Stimulated activated CD4-positive, alpha-beta T cell treated with anti-CD3 and anti-CD28 coated beads, Interleukin-4, amount 100 ng/mL, for 4 hours (primary cell): ENCODE data around the gene TMEM175.
A peak's percentile ranks its signal among the peaks of the same experiment; 100 is the strongest.
"Not testable (repeated sequence)": the region's sequence is repeated elsewhere in the genome, so short reads cannot be mapped to it uniquely, and the experiment has no call there.

Experiments used
- DNase-seq, 2 experiments: peaks; one replicate each; pipeline ENCODE4 v3.0.0-alpha.2; 2020

TMEM175 gene

DNA sequence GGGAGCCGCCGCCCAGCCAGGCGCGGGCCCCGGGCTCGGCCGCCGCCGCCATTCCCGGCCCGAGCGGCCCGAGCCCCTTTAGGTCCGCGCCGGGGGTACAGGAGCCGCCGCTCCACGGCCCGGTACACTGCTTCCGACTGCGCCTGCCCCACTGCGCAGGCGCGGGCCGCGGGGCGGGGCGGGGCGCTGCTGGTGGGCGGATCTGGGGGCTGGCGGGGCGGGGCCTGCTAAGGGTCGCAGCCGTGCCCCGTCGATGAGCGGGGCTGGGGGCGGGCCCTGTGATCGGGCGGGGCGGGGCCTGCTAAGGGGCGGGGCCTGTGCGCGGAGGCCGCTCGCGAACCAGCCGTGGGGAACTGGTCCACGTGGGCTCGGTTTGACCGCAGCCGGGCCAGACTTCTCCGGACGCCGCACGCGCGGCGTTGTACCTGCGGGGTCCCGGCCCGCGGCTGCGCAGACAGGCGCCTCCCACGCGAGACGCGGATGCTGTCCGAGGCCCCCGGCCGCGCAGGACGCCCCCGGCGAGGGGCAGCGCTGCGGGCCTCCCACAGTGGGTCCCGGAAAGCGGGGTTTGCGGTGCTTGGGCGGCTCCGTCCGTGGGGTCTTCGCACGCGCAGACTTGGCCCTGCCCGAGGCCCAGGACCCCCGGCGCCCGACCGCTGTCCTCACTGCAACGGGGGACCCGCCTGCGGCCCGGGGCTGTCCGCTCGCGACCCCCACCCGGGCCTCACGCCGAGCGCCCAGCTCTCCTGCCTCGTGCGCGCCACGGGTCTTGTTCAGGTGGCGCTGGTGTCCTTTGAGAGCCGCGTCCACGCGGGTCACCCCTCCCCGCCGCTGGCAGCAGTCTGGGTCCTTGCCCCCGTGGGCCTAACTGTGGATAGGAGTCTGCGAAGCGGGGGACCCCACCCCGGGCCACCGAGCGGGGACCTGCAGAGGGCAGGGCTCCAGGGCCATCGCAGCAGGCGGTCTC is 41.5 kb downstream of the TMEM175 start, which contains the start of gene DGKQ:
DGKQ (minus strand) TSS at position 139 of the 967 bp plus-strand sequence; CDS start at position 52, 87 bp downstream.
- DNase-seq = peak; percentile 85 to 90

DNA sequence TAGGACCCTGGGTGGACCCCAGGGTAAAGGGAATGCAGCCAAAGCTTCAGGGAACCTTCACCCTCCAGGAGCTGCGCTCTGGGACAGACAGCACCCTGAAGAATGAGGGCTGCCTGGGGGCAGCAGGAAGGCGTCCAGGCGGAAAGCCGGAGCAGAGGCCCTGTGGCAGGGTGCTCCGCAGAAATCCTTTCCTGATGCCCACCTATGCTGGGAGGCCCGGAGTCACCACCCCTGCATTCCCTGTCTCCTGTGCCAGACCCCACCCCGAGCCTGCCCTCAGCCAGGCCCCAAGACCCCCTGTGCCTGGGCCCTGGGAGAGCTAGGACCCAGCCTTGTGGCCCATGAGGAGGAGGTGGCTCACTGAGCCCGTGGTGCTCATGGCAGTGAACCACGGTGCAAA is 42.4 kb downstream of the TMEM175 start:
- no peak for DNase-seq

DNA sequence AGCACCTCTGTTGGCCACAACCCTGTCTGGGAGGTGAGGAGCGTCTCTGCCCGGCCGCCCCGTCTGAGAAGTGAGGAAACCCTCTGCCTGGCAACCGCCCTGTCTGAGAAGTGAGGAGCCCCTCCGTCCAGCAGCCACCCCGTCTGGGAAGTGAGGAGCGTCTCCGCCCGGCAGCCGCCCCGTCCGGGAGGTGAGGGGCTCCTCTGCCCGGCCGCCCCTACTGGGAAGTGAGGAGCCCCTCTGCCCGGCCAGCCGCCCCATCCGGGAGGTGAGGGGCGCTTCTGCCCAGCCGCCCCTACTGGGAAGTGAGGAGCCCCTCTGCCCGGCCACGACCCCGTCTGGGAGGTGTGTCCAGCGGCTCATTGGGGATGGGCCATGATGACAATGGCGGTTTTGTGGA is 43.8 kb downstream of the TMEM175 start:
- not testable (repeated sequence) for DNase-seq

DNA sequence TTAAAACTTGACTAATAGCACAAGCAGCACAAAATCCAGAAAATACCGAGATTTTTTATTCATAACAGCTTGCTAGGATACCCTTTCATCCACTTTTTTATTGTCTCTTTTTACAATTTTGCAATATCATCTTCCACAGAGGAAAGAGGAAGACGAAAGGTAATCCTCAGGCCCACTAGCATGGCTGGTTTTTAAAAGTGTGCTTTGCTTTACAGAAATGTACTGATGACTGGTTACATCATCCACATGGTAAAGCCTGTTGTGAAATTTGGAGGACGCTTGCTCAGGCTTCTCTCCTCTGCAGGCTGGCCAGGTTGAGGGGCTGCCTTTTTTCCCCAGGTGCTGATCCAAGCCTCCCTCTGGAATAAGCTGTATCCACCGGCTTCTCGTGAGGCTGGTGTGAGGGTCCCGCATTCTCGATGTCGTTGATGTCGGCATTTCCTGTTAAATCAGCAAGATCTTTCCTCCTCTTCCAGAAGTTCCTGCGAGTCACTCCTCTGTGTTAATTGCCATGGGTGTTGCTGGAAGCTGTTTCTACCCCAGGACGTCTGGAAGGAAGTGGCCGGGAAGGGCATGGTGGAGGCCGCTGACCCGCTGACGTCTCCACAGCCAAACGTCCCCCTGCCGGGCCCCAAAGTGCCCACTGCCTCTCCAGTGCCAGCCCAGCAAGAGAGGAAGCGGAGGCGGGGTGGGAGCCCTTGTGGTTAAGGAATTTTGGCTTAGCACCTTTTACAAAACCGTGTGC is 46.9 kb downstream of the TMEM175 start:
- no peak for DNase-seq

DNA sequence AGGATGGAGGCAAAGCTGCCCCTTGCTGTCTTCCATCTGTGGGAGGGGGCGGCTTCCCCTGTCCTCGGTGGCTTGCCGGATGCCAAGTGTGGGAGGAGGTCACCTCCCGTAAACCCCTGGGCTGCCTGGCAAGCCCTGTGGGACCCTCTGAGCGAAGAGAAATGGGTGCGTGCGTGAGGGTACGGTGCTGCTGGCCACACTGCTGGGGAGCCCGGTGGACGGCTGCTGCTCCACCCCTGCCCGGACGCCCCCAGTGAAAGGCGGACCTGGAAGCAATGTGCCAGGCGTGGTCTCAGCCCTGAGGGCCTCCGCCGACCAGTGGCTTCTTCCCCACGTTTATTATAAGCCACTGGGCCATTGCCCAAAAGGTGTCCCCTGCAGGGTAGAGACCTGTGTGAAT is 50.0 kb downstream of the TMEM175 start:
- no peak for DNase-seq

DNA sequence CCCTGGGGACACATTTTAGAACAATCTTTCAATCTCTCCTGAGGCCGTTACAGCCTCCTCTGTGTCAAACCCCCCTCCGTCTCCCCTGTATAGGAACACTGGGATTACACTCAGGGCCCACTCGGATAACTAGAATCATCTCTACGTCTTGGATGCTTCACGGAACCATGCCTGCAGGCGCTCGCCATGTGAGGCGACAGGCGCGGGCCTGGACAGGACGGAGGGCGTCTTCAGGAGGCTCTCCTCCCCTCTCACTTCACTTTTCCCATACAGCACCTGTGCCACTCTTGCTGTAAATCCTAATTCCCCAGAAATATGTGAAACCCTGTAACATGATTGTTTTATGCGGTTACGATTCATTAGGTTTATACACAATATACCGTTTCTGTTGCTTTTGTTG is 50.6 kb downstream of the TMEM175 start:
- DNase-seq = no peak

DNA sequence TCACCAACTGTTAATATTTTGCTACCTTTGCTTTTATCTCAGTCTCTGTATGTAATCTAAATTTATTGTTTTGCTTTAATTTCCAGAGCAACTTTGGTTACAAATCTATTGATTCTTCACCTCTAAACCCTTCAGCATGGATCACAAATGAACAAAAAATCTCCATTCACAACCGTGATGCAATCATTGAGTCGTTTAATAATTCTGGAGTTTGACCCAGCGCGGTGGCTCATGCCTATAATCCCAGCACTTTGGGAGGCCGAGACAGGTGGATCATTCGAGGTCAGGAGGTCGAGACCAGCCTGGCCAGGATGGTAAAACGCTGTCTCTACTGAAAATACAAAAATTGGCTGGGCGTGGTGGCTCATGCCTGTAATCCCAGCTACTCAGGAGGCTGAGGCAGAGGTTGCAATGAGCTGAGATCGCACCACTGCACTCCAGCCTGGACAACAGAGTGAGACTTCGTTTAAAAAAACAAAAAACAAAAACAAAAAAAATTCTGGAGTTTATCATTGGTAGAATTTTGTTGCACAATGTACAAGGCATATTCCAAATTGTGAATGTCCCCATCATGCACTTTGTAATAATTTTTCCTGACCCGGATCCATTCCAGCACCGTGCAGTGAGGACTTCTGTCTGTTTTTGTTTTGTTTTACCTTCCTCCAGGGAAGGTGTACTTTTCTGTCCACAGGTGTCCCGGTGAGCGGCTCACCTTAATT is 52.2 kb downstream of the TMEM175 start:
- no peak for DNase-seq

DNA sequence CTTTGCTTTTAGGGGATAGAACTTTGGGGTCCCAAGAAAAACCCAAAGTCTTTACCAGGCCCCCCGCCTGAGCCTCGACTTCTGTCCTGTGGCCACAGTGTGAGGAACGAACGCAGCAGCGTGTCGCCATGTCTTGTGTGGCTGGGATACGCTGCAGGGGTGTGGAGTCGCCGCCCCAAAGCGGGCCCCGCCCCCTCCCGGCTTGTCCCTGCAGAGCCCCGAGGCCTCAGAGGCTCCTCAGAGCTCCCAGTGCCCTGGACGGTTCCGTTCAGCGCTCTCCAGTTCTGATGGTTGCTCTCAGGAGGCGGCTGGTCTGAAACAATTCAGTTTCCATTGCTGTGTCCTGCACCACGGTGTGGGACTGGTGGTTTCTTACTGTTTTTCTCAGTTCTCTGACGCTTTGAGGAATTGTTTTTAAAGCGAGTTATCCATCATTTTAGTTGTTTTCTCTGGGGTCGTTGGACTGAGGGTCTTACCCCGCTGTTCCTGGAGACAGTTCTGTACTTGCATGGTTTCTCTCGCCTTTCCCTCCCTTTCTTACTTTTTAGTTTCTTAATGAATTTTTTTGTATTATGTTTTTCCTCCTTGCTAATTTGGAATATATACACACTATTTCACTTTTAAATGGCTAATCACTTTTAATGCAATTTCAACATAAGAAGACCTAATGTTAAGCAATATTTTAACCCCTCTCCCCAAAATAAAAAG is 53.0 kb downstream of the TMEM175 start:
- DNase-seq = peak; percentile 69 to 78

DNA sequence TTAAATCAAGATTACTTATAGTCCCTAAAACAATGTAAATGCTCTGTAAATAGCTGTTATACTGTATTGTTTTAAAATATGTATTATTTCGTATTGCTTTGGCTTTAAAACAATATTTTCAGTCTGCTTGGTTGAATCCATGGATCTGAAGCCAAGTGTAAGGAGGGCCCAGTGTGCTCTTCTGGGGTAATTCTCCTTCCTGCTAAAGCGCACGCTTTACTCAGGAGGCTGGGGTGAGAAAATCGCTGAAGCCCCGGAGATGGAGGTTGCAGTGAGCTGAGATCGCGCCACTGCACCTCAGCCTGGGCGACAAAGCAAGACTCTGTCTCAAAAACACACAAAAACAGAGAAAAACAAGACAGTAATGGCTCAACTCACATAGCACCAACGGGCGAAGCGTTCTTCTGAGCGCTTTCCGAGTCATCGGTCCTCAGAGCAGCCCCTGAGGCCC is 54.2 kb downstream of the TMEM175 start:
- DNase-seq = no peak

DNA sequence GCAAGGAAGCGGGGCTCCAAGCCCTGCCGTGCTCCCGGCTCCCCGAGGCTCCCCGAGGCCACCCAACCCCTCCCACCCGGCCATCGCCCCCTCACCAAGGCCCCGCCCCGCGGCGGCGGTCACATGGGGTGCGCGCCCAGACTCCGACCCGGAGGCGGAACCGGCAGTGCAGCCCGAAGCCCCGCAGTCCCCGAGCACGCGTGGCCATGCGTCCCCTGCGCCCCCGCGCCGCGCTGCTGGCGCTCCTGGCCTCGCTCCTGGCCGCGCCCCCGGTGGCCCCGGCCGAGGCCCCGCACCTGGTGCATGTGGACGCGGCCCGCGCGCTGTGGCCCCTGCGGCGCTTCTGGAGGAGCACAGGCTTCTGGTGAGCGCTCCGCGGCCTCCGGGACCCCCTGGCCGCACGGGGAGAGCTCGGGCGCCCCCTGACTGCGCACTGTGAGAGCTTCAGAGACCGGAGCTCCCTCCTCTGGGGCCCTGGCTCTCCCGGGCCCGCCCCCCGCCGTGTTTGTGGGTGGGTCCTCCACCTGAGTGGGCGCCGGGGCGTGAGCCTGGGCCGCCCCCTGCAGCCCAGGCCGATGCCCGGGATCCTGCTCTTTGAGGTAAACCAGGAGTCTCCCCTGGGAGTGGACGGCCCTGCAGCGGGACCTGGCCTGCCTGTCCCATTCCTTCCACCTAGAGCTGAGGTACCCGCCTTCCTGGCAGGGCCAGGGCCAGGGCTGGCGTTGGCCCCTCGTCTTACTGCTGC is 54.8 kb downstream of the TMEM175 start, which contains the start of gene IDUA:
IDUA (plus strand) TSS at position 166 of the 745 bp plus-strand sequence; CDS start at position 207, 41 bp downstream.
- peak; percentile 86 to 88 for DNase-seq

DNA sequence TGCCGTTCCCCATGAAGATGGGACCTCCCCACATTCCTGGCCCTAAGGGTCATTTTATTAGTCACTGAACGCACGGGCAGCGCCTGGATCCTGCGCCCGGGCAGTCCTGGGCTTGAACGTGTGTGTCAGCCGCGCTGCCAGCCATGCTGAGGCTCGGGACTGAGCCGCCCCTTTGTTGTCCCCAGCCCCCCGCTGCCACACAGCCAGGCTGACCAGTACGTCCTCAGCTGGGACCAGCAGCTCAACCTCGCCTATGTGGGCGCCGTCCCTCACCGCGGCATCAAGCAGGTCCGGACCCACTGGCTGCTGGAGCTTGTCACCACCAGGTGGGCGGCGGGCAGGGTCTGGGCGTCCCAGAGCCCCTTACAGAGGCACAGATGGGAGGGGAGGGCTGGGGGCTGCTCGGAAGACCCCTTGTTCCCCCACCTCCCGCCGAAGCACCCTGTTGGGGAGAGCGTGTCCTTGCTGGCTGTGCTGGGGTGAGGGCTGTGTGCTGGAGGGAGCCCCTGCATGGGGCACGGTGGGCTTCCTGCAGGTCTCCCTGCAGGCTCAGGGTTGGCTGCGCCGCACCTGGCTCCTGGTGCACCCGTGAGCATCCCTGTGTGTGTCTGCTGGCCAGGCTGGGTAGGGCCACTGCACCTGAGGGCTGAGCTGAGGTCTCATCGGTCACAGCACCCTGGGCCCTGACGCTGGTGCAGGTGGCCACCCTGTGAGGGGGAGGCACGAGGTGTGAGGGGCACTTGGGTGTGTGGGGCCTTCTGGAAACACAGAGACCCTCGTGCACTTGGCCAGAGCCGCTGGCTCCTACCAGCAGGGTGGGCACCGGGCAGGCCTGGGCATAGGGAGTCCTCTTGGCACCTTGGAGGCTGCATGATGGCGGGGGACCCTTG is 55.6 kb downstream of the TMEM175 start:
- no peak for DNase-seq

DNA sequence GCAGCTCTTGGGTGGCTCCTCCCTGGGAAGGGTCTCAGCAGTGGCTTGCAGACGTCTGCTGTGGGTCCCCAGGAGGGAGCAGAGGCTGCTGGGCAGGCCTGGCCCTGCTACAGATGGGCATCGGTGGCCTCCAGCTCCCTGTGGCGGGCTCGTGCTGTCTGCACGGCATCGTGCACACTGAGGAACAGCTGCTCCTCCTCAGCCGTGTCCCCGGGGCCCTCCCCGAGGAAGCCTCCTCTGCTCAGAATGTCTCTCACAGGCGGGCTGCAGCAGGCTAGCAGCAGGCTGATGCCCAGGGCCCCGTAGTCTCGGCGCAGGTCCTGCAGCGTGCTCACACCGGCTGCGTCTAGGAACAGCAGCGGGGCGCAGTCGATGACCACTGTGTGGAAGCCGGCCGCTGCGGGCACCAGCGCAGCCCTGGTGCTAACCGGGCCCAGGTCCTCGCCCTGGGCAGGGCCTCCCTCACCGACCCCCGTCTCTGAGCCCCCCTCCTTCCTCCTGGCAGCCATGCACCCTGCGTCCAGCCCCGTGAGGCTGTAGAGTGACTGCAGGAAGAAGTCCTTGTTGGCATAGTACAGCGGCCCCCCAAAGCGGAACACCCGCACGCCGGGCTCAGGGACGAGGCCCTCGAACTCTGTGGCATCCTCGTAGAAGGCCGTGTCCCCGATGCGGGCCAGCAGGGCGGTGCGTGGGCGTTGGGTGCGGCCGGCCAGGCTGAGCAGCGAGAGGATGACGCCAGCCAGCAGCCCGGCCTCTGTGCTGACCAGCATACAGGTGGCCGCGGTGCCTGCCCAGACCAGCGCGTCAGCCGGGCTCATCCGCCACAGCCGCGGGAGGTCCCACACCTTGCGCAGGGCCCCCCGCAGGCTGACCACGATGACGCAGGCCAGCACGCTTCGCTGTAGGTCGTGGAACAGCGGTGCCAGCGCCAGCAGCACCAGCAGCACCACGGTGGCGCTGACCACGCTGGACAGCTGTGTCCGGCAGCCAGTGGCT is 56.8 kb downstream of the TMEM175 start:
- no peak for DNase-seq

DNA sequence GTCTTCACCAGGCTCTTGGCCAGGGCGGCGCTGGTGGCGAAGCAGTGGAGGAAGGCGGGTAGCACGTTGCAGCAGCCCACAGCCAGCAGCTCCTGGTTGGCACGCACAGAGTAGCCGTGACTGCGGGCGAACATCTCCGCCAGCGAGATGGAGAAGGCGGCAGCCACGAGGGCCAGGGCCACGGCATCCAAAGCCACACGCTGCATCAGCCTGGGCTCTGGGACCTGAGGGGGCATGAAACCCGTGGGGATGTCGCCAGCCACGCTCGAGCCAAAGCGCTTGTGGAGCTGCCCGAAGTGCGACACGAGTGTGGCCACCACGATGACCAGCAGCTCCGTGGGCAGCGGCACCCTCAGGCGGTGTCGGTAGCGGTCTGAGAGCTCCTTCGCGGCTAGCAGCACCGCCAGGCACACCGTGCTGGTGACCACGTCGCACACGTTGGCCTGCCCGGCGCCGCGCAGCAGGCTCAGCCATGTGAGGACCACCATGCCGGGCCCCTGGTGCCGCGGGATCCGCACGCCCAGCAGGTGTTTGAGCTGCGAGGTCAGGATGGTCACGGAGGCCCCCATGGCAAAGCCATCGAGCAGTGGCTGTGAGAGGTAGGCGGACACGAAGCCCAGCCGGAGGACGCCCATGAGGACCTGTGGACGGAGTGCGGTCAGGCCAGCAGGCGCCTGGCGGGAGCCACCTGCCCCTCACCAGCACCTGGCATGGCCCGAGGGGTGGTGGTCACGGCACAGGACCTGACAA is 57.6 kb downstream of the TMEM175 start:
- DNase-seq = no peak

DNA sequence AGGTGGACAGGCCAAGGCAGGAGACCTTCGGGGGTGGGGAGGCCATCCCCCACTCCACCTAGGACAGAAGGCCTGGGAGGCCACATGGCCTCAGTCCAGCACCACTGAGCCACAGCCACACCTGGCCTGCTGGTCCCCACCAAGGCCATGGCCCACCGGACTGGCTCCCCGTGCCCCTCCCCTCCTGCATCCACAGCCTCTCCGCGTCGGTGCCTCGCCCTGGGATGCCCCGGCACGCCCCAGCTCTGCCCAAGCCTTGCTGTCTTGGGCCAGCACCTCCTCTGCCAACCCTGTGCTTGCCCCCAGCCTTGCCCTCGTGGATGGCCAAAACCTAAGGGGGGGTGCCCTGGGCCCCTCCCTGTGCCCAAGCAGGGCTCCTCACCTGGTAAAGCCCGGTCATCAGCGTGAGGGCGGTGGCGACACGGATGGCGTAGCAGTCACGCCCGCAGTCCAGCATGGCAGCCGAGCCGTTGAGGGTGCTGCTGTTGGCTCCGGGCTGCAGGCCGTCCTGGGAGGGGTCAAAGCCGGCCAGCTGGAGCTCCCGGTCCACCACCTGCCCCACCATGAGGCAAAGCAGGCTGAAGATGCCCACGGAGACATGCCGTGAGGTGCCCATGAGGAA is 58.6 kb downstream of the TMEM175 start:
- no peak for DNase-seq

DNA sequence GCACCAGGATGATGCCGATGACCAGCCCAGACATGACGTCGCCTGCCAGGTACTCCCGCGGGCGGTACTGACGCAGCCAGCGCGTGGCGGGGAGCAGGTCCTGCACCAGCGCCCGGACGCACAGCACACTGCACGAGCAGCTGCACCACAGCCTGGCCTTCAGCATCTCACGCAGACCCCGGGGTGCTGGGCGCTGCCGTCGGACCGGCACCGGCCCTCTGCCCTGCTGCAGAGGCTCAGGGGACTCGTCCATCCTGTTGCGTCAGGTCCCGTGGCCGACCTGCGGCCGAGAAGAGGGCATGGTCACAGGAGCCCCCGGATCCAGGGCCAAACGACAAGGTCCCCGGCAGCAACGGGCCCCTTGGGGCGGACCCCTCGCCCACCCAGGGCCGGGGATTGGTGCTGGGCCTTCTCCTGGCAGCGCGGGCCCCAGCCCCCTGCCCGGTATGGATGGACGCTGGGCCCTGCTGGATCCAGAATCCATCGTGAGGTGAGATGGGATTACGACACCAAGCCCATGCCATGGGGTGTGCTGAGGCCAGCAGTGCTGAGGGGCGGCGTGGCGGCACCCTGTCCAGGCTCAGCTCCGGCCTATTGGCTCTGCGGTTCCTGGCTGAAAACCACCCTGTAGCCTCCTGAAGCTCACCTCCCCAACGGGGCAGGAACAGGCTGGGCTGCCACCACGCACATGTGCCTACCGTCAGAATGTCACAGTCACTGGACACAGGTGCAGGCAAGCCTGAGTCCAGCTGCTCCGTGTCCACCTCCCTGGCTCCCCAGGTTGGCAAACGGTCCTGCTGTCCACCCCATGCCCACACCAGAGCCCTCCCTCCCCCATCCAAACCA is 59.4 kb downstream of the TMEM175 start:
- DNase-seq = no peak

DNA sequence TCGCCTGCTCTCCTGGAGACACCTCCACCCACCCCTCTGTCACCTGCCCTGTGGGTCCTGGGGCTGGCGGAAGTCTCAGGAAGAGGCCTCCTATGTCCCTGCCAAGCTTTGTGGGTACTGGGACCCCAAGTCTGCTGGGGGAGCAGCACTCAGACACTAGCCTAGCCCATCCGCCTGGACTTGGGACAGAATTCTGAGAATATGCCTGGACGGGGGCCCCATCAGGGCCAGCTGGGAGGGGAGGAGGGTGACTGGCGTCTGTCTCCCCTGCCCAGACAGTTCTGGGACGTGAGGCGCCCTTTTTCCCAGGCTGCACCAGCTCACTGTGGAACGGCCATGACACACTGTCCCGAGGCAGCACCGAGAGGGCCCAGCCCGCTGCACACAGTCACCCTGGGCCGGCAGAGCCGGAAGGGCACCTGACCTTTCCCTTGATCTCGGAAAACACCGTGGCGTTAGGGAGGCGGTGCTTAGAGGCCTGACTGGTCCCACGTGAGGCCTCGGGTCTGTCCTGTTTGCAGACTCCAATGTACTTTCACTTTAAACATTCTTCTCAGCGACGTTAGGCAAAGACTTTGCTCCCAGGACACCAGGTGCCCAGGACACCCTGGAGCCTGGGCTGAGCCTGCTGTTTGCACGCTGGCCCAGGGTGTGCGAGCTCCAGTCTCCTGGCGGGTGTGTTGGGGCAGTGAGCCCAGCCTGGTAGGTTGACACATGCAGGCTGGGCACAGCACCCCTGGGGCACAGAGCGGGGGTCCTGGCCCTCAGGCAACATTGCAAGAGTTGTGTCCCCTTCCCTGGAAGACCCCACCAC is 60.2 kb downstream of the TMEM175 start:
- DNase-seq = no peak
